K562 (cell line): ENCODE results near the gene ERVW-1. TPM values are rescaled to one million over a fixed set of nuclear protein-coding genes. Genes with fewer than 3 reads are reported as not detected.
A peak's percentile ranks its signal among the peaks of the same experiment; 100 is the strongest.

Experiments used
- ATAC-seq: fragments of 200-7000 bp; cut with Tn5 transposase; 3 replicates; pipeline ENCODE4 v1.9.1; 2020; ENCODE audit warnings: moderate library complexity
- BruUV-seq: library from RNA; stranded (reverse); fragments of 400-500 nt; replicated peaks from 2 replicates; lab custom pipeline; 2021; lab: Mats Ljungman, UMichigan
- CTCF ChIA-PET: fragments of 300-600 bp; formaldehyde crosslinking; extraction: SDS; loops from one replicate; lab custom pipeline; 2021; ENCODE audit warnings: low intra/inter-chr PET ratio; lab: Yijun Ruan, JAX
- POLR2A ChIA-PET: fragments of 300-600, 350-650 bp; sonication (Branson Sonifier 250); formaldehyde crosslinking; extraction: SDS; loops from one replicate; lab custom pipeline; 2021; ENCODE audit warnings: antibody characterized with exemption, inconsistent platforms; lab: Yijun Ruan, JAX
- DNase-seq, 4 experiments: peaks; one replicate each; pipeline versions ENCODE4 v3.0.0 to v3.0.0-alpha.2; 2011 to 2018; ENCODE audit warnings: low spot score in 3 of 4, mixed read lengths in 3 of 4; ENCODE audit errors: extremely low read depth in 1 of 4
- FAIRE-seq: peaks from 2 replicates; lab custom pipeline; 2011; peaks lifted over from hg19 to GRCh38; lab: Jason Lieb, UNC
- H2AFZ ChIP-seq: 2 replicates; pipeline ENCODE4 v1.6.0; 2011; ENCODE audit warnings: low read depth, low read length, control low read depth, inconsistent platforms
- H3K27ac ChIP-seq: fragments of 200-600 bp; 3 replicates; pipeline ENCODE4 v1.8.0; 2011; ENCODE audit warnings: low read depth, mild to moderate bottlenecking, control low read depth, inconsistent platforms, low read length, moderate library complexity, mixed read lengths; ENCODE audit errors: extremely low read depth
- H3K27me3 ChIP-seq, 2 experiments: fragments of 300-600 bp in 1 of 2; 2 replicates in 1 of 2; 3 replicates in 1 of 2; pipeline versions ENCODE4 v1.6.0 to v1.8.0; 2011; ENCODE audit warnings: inconsistent platforms in 2 of 2, low read length in 2 of 2, mild to moderate bottlenecking in 1 of 2, mixed read lengths in 1 of 2, moderate library complexity in 1 of 2; ENCODE audit not compliant: control insufficient read depth in 2 of 2, insufficient read depth in 2 of 2
- H3K36me3 ChIP-seq: fragments of 300-600 bp; 3 replicates; pipeline ENCODE4 v1.8.0; 2011; ENCODE audit warnings: mild to moderate bottlenecking, low read length, inconsistent platforms; ENCODE audit not compliant: control insufficient read depth, insufficient read depth
- H3K4me1 ChIP-seq, 2 experiments: fragments of 200-600 bp in 1 of 2; replicated peaks in 1 of 2; 2 replicates in 1 of 2; 3 replicates in 1 of 2; pipeline versions ENCODE4 v1.5.1 to v1.8.0; 2011; ENCODE audit warnings: inconsistent platforms in 2 of 2, low read length in 2 of 2, mild to moderate bottlenecking in 1 of 2, mixed read lengths in 1 of 2, moderate library complexity in 1 of 2; ENCODE audit not compliant: control insufficient read depth in 2 of 2, insufficient read depth in 2 of 2
- H3K4me2 ChIP-seq: 2 replicates; pipeline ENCODE4 v1.6.1; 2011; ENCODE audit warnings: low read length, control low read depth, inconsistent platforms, mixed read lengths; ENCODE audit not compliant: insufficient read depth
- H3K4me3 ChIP-seq: fragments of 200-600 bp; sonication (generic), shearing (Covaris generic); 2 replicates; pipeline ENCODE4 v1.5.1; 2016; ENCODE audit warnings: control low read depth, inconsistent platforms
- H3K79me2 ChIP-seq: fragments of 200-600 bp; 3 replicates; pipeline ENCODE4 v1.8.0; 2011; ENCODE audit warnings: low read length, inconsistent platforms; ENCODE audit not compliant: control insufficient read depth, insufficient read depth
- H3K9ac ChIP-seq, 2 experiments: 2 replicates each; pipeline versions ENCODE4 v1.6.0 to v1.6.1; 2011; ENCODE audit warnings: low read depth in 2 of 2, low read length in 2 of 2, control low read depth in 1 of 2, inconsistent platforms in 1 of 2, mild to moderate bottlenecking in 1 of 2, mixed read lengths in 1 of 2; ENCODE audit not compliant: insufficient read depth in 1 of 2
- H3K9me1 ChIP-seq: one replicate; pipeline ENCODE4 v1.6.0; 2011; ENCODE audit warnings: inconsistent platforms, mild to moderate bottlenecking, low read length, moderate library complexity; ENCODE audit not compliant: control insufficient read depth, insufficient read depth
- H3K9me3 ChIP-seq: replicated peaks from 2 replicates; pipeline ENCODE4 v1.5.1; 2011; ENCODE audit warnings: low read depth, low read length, inconsistent platforms; ENCODE audit not compliant: control insufficient read depth, insufficient read depth
- H4K20me1 ChIP-seq: replicated peaks from 2 replicates; pipeline ENCODE4 v1.6.1; 2011; ENCODE audit warnings: low read length, inconsistent platforms, mixed read lengths; ENCODE audit not compliant: control insufficient read depth, insufficient read depth
- BRD9 ChIP-seq: fragments of 450-650 bp; IDR thresholded peaks from 2 replicates; pipeline ENCODE4 v1.6.1; 2018; ENCODE audit warnings: low read depth; ENCODE audit not compliant: partially characterized antibody
- CBX2 ChIP-seq: fragments of 200-600 bp; sonication (generic); IDR thresholded peaks from one replicate; pipeline ENCODE4 v1.6.1; 2012; ENCODE audit warnings: mild to moderate bottlenecking, low read length, inconsistent platforms; ENCODE audit not compliant: insufficient read depth, poor library complexity, severe bottlenecking
- CTBP1 ChIP-seq: fragments of 450-650 bp; IDR thresholded peaks from 2 replicates; pipeline ENCODE4 v1.6.1; 2016; ENCODE audit warnings: borderline replicate concordance
- EHMT2 ChIP-seq: fragments of 450-650 bp; IDR thresholded peaks from 2 replicates; pipeline ENCODE4 v1.6.1; 2018; ENCODE audit warnings: antibody characterized with exemption
- GABPB1 ChIP-seq: sonication (generic); formaldehyde crosslinking; IDR thresholded peaks from 2 replicates; pipeline ENCODE4 v1.8.0; 2022; ENCODE audit warnings: mild to moderate bottlenecking, missing genetic modification reagents
- HDAC6 ChIP-seq: IDR thresholded peaks from 2 replicates; pipeline ENCODE4 v1.6.1; 2012; ENCODE audit warnings: low read depth, mild to moderate bottlenecking, control low read depth, inconsistent platforms, low read length, moderate library complexity
- MEF2A ChIP-seq: IDR thresholded peaks from 2 replicates; pipeline ENCODE4 v1.6.1; 2011; ENCODE audit warnings: low read depth, mild to moderate bottlenecking, low read length, moderate library complexity; ENCODE audit not compliant: control insufficient read depth
- MYNN ChIP-seq, 2 experiments: sonication (generic); formaldehyde crosslinking in 1 of 2; IDR thresholded peaks; 2 replicates each; pipeline versions ENCODE4 v1.5.0 to v1.6.1; 2016 to 2020; ENCODE audit warnings: antibody characterized with exemption in 1 of 2, missing genetic modification reagents in 1 of 2
- NBN ChIP-seq: fragments of 450-650 bp; IDR thresholded peaks from 2 replicates; pipeline ENCODE4 v1.6.1; 2016; ENCODE audit warnings: low read depth, mild to moderate bottlenecking
- POLR2A ChIP-seq: fragments of 450-650 bp; conservative IDR thresholded peaks from 2 replicates; pipeline ENCODE4 v1.6.1; 2016
- POLR3G ChIP-seq: IDR thresholded peaks from 2 replicates; pipeline ENCODE4 v1.6.1; 2011; ENCODE audit not compliant: insufficient read length, insufficient replicate concordance; ENCODE audit errors: extremely low read depth
- PTTG1 ChIP-seq: fragments of 450-650 bp; IDR thresholded peaks from 2 replicates; pipeline ENCODE4 v1.6.1; 2016; ENCODE audit warnings: low read depth, mild to moderate bottlenecking, missing genetic modification characterization, missing compliant biosample characterization
- RCOR1 ChIP-seq, 2 experiments: IDR thresholded peaks; 2 replicates each; pipeline ENCODE4 v1.6.1; 2012; ENCODE audit warnings: low read depth in 2 of 2, low read length in 2 of 2, borderline replicate concordance in 1 of 2, improper control_type of control experiment in 1 of 2
- SLC30A9 ChIP-seq: fragments of 250-450 bp; sonication (Bioruptor Pico); IDR thresholded peaks from 2 replicates; pipeline ENCODE4 v1.8.0; 2022; ENCODE audit warnings: mild to moderate bottlenecking, moderate library complexity
- SMARCA4 ChIP-seq: fragments of 450-650 bp; IDR thresholded peaks from 2 replicates; pipeline ENCODE4 v1.6.1; 2016
- TAF1 ChIP-seq: IDR thresholded peaks from 2 replicates; pipeline ENCODE4 v1.6.1; 2011; ENCODE audit warnings: mild to moderate bottlenecking, low read length, moderate library complexity; ENCODE audit not compliant: insufficient read depth, control insufficient read depth, severe bottlenecking; ENCODE audit errors: extremely low read depth
- THRAP3 ChIP-seq: fragments of 450-650 bp; IDR thresholded peaks from 2 replicates; pipeline ENCODE4 v1.6.1; 2016; ENCODE audit warnings: mild to moderate bottlenecking, inconsistent platforms, borderline replicate concordance
- ZC3H4 ChIP-seq: sonication (generic); formaldehyde crosslinking; IDR thresholded peaks from 2 replicates; pipeline ENCODE4 v1.9.0; 2021; ENCODE audit warnings: missing genetic modification reagents, borderline replicate concordance
- ZNF12 ChIP-seq: sonication (generic); formaldehyde crosslinking; IDR thresholded peaks from 2 replicates; pipeline ENCODE4 v1.4.0; 2020; ENCODE audit warnings: mild to moderate bottlenecking, missing genetic modification reagents
- ZNF165 ChIP-seq: fragments of 250-450 bp; sonication (Bioruptor Pico); IDR thresholded peaks from 2 replicates; pipeline ENCODE4 v1.4.0; 2020; ENCODE audit warnings: borderline replicate concordance
- ZNF212 ChIP-seq: fragments of 450-650 bp; formaldehyde crosslinking; IDR thresholded peaks from 2 replicates; pipeline ENCODE4 v1.4.0; 2020; ENCODE audit warnings: mild to moderate bottlenecking
- ZNF584 ChIP-seq: fragments of 200-800 bp; sonication (Bioruptor generic); IDR thresholded peaks from 2 replicates; pipeline ENCODE4 v1.6.1; 2016; ENCODE audit warnings: low read depth, mild to moderate bottlenecking, missing genetic modification characterization, missing compliant biosample characterization
- ZNF589 ChIP-seq: fragments of 200-800 bp; sonication (Bioruptor generic); IDR thresholded peaks from 2 replicates; pipeline ENCODE4 v1.6.1; 2016; ENCODE audit warnings: low read depth, missing genetic modification characterization, missing compliant biosample characterization
- ZNF655 ChIP-seq: fragments of 250-450 bp; sonication (Bioruptor Pico); IDR thresholded peaks from 2 replicates; pipeline ENCODE4 v1.5.0; 2021
- WGBS: fragments of 100-300 bp; shearing (Covaris generic); methylation state at CpG from one replicate; pipeline ENCODE4 v1.1.6; 2016; ENCODE audit warnings: low coverage, mixed read lengths; ENCODE audit not compliant: insufficient coverage; ENCODE audit errors: missing lambda C conversion rate; 5-methylcytosine and 5-hydroxymethylcytosine counted together
- in situ Hi-C: fragments of 300-500 bp; cut with MboI; formaldehyde crosslinking; loops from 4 replicates; pipeline ENCODE4 v1.15.0; 2018; ENCODE audit warnings: inconsistent platforms, mixed read lengths
- intact Hi-C: fragments of 100-400 bp; cut with micrococcal nuclease; formaldehyde crosslinking; loops from 2 replicates; pipeline ENCODE4 v1.14.2; 2022
- polyA plus RNA-seq, 8 experiments: library from polyadenylated mRNA; depleted of rRNA in 4 of 8; stranded (reverse) in 5 of 8; unstranded in 3 of 8; fragments of >200 nt; fragmentation: Nextera tagmentation in 2 of 8; fragmentation: Illumina TruSeq in 1 of 8; extraction: Ambion mirVana in 2 of 8; extraction: Trizol in 1 of 8; gene quantifications; 2 replicates each; pipeline versions ENCODE4 v1.2.1 to v1.2.3, GENCODE V29; 2011 to 2014; ENCODE audit warnings: inconsistent platforms in 1 of 8, missing spikeins in 1 of 8
- total RNA-seq, 7 experiments: library from RNA; depleted of rRNA in 6 of 7; stranded (reverse); fragments of >200 nt in 6 of 7; fragmentation: Illumina TruSeq in 2 of 7; extraction: Trizol in 2 of 7; gene quantifications; 2 replicates each; pipeline versions ENCODE4 v1.2.1 to v1.2.3, GENCODE V29; 2011 to 2021; ENCODE audit warnings: low replicate concordance in 1 of 7

Gene ERVW-1
- total and polyA plus RNA-seq, 9 of the 15 experiments (the other 6 are each of a cell fraction or from before 2014, with no cell fraction given), result not detected

GRCh38 chr7:92448205-92448747 is 29.5 kb downstream of the ERVW-1 start:
- FAIRE-seq (peak; percentile 80), ATAC-seq (peak; percentile 79)
- in situ Hi-C loops, result loop anchor here (10.0 kb wide), 1 partner anchor 573 kb away; no protein-coding TSS in a partner anchor
- TF ChIP-seq PTTG1 (tag), result no peak
- TF ChIP-seq POLR2A, result peak; percentile 32; the same call in 1 of the 2 replicates
- TF ChIP-seq ZNF589 (CRISPR knock-in tag), result no peak
- TF ChIP-seq CTBP1, result no peak
- TF ChIP-seq MYNN (IDR thresholded peaks at IDR 0.05), result no peak
- TF ChIP-seq MYNN (CRISPR knock-in tag; IDR thresholded peaks at IDR 0.05), result no peak
- TF ChIP-seq HDAC6, result no peak
- TF ChIP-seq NBN, result peak; percentile 69; the same call in 1 of the 2 replicates
- TF ChIP-seq ZC3H4 (CRISPR knock-in tag), result no peak
- peak; percentile 30 for TF ChIP-seq TAF1
- peak in 1 of 2 experiments; percentile 37; a peak in 1 of 4 replicates for TF ChIP-seq RCOR1 (IDR thresholded peaks at IDR 0.05; ENCODE audit: borderline replicate concordance in 1 of 2, low read depth in 2 of 2, low read length in 2 of 2)
- TF ChIP-seq EHMT2, result no peak
- TF ChIP-seq ZNF212 (CRISPR knock-in tag), result 0 out of 2 replicates have a peak, but pooled peaks have one; percentile 18
- TF ChIP-seq ZNF12 (CRISPR knock-in tag), result no peak
- TF ChIP-seq GABPB1 (CRISPR knock-in tag), result peak; percentile 76
- no peak for TF ChIP-seq CBX2
- no peak for TF ChIP-seq ZNF165 (CRISPR knock-in tag)
- peak; percentile 78 for TF ChIP-seq SMARCA4
- no peak for TF ChIP-seq MEF2A
- no peak for TF ChIP-seq ZNF584
- TF ChIP-seq SLC30A9 (CRISPR knock-in tag), result no peak
- peak; percentile 50 for TF ChIP-seq BRD9
- TF ChIP-seq POLR3G, result no peak
- no peak for TF ChIP-seq THRAP3
- TF ChIP-seq ZNF655 (CRISPR knock-in tag), result no peak

More at GRCh38 chr7:92448205-92448747, 29.5 kb downstream of the ERVW-1 start:
- Histone ChIP-seq H3K27ac (peak overlapping the region; percentile 95), H4K20me1 (no peaks in the 10 kb centered on the region), H3K4me2 (peak overlapping the region; percentile 86), H3K36me3 (peaks cover 46% of the 10 kb centered on the region), H3K9me1 (no peaks in the 10 kb centered on the region), H3K9me3 (no peaks in the 10 kb centered on the region; the same call in 1 of the 2 replicates), H2AFZ (peak overlapping the region; percentile 95), H3K9ac (peak overlapping the region; percentile 94 to 97), H3K79me2 (peaks cover 28% of the 10 kb centered on the region), H3K27me3 (no peaks in the 10 kb centered on the region), H3K4me3 (peak overlapping the region; percentile 95), H3K4me1 (peaks cover 5 to 6% of the 10 kb centered on the region in 2 experiments; a peak in 2 of 5 replicates)
- 2% methylated on average over 11 of the region's 11 CpGs for WGBS
- TSS peak; percentile 52 for BruUV-seq
- ChIA-PET POLR2A (interaction anchor here (0.6 to 2.9 kb wide), 9 partner anchors 10 to 603 kb away, joined by 3 to 15 read pairs (median 5); partner anchors contain the start of genes CYP51A1, PEX1 and RBM48), CTCF (interaction anchor here (3.2 kb wide), 1 partner anchor 568 kb away, joined by 15 read pairs; the partner anchor contains the start of gene MTERF1)
- DNase-seq, result peak; percentile 60 to 81 (median 66)
- intact Hi-C loops, result loop anchor here (5.0 to 10.0 kb wide), 2 partner anchors 201 to 803 kb away; partner anchors contain the start of genes ANKIB1 and KRIT1
